DMS114 treated with DMSO at 0.1 percent for 48 hours (cell line): ENCODE measurements around the gene KLHDC3.
A peak's percentile ranks its signal among the peaks of the same experiment; 100 is the strongest.
"Not testable (repeated sequence)": the region's sequence is repeated elsewhere in the genome, so short reads cannot be mapped to it uniquely, and the experiment has no call there.

Experiments used
- DNase-seq: peaks from one replicate; lab custom pipeline; 2025; ENCODE audit not compliant: unreplicated experiment; lab: John Stamatoyannopoulos, UW

KLHDC3 gene

DNA sequence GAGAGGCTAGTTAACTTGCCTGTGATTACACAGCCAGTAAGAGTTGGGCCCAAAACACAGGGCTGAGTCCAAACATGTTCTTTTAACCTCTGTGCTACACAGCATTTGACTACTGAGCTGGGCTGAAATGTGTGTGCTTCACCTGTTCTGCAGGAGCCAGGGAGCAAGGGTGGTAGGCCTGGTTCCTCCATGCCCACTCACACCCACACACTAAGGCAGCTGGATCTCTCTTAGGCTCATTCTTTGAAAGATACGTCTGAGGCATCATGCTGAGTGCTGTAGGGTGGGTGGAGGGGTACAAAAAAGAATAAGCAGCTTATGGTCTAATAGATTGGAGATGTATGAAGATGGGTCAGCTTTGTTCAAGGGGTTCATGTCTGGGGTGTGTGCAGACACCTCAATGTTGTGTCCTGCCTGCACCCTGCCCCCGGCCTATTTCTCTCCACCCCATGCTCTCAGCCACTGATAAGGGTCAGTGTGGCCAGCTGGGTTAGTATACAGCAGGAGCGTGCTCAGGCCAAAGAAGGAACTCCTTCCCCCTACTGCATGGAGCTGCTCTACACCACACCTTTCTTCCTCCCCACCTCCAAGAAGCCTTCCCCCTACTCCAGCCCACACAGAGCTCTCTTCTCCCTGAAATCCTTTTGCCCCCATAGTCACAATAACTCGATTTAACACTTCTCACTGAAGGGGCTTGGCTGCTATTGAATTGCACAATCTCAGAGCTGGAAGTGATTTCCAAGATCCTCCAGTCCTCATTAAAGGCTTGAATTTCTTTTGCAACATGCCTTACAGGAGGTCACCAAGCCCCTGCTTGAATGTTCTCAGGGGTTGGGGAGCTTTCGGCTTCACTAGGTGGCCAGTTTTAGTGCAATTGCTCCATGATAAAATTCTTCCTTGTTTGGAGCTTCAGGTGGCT lies 26.3 kb upstream of the KLHDC3 start:
- no peak for DNase-seq

DNA sequence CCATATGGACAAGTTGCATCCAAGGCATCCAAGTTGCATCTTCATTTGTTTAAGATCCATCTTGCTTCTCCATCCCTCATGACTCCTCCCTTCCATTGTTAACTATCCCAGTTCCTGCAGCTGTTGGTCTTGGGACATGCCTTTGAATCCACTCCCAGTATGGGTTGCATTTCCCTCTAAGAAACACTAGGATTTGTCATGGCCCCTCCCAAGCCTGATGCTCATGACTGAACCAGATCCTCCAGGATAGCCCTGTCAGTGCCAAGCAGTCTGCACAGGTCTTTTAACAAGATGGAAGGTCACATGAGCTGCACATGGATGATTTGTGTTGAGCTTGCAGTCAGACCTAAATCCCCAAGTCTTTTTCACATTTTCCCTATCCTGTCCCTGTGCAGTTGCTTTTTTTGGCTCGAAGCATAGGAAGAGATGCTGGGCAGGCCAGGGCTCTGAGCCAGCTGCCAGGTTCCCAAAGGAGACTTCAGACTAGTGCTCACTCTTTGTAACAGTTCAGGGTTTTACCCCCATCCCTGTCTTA lies 25.5 kb upstream of the KLHDC3 start:
- no peak for DNase-seq

DNA sequence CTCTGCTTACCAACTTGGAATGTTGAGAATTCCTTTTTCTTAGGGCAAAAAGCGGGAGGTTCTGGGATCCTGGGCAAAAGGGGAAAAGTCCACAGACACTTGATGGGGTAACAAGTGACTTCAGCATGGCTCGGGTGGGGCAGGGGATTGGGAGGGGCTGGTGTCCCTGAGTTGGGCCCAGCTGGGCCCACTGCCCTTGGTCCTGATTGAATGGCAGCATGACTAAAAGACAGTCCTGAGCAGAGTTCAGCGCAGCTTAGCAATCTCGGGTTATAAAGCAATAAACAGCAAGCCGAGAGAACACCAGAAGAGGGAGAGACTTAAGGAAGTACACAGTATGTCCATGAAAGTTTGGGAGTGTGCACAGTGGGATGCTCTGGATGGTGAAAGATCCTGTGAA lies 24.1 kb upstream of the KLHDC3 start:
- DNase-seq, result no peak

DNA sequence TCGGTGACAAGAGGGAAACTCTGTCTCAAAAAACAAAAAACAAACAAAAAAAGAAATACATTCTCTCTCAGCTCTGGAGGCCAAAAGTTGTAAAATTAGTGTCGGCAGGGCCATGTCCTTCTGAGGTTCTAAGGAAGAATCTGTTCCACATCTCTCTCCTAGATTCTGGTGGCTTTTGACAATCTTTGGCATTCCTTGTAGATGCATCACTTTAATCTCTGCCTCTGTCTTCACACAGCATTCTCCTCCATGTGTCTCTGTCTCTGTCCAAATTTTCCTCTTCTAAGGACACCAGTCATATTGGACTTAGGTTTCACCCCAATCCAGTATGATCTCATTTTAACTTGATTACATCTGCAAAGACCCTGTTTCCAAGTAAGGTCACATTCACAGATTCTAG lies 20.6 kb upstream of the KLHDC3 start:
- DNase-seq, result no peak

DNA sequence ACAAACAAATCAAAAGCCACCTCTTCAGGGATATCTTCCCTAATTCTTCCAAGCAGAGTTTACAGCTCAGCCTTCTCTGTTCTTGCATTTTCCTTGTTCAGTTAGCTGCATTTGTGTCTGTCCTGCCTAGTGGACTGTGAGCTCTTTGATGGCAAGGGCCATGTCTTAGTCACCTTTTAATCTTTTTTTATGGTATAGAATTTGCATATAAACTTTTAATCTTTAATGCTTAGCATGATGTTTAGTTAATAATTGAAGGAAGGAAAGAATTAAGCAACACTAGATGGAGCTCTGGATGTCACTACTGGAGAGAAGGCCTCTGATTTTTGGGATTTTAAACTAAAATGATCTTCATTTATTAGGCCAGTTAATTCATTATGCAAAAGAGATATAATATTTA lies 17.5 kb upstream of the KLHDC3 start:
- no peak for DNase-seq

DNA sequence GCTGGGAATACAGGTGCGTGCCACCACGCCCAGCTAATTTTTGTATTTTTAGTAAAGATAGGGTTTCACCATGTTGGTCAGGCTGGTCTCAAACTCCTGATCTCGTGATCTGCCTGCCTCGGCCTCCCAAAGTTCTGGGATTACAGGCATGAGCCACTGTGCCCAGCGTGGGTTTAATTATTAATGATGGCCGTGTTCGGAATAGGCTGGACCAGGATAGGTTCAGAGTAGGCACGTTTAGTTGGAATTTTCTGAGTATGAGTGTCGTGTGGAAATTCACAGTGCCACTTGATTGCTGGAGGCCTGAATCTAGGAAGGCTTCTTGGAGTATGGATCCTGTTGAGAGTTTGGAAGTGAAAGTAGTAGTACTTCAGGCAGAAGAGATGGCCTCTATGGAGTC lies 15.8 kb upstream of the KLHDC3 start:
- not testable (repeated sequence) for DNase-seq

DNA sequence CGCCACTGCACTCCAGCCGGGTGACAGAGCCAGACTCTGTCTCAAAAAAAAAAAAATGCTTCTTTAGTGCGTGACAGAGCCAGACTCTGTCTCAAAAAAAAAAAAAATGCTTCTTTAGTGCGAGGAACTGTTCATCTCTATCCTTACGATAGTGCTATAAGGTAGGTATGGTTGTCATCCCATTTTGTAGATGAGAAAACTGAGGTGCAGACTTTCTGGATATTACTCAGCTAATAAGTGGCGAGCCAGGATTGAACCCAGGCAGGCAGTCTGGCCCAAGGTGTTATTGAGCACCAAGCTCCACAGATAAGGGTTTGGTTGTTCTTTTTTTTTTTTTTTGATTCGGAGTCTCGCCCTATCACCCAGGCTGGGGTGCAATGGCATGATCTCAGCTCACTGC lies 12.2 kb upstream of the KLHDC3 start:
- DNase-seq, result no peak

DNA sequence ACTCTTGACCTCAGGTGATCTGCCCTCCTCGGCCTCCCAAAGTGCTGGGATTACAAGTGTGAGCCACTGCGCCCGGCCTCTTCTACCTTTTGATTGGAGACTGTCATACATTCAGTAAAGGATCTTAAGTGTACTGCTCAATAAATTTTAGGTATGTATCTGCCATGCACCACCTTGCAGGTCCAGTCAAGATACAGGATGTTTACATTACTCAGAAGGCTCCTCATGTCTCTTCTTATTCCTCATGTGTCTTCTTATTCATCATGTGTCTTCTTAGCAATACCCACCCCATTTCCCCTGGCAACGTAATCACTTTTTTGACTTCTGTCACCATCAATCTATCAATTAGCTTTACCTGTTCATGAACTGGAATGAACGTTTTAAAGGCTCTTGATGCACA lies 8.2 kb upstream of the KLHDC3 start:
- no peak for DNase-seq

DNA sequence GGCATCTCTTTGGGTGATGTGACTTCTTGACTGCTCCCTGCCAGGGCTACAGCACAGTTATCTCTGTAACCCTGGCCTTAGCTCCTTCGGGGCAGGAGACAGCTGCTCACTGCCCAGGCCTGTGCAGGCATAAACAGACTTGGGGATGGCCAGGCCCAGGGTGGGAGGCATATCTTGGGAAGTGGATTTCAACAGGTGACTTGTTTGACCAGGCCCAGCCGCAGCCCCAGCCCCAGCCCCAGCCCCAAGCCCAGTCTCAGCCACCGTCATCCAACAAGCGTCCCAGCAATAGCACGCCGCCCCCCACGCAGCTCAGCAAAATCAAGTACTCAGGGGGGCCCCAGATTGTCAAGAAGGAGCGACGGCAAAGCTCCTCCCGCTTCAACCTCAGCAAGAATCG lies 7.8 kb upstream of the KLHDC3 start:
- no peak for DNase-seq

DNA sequence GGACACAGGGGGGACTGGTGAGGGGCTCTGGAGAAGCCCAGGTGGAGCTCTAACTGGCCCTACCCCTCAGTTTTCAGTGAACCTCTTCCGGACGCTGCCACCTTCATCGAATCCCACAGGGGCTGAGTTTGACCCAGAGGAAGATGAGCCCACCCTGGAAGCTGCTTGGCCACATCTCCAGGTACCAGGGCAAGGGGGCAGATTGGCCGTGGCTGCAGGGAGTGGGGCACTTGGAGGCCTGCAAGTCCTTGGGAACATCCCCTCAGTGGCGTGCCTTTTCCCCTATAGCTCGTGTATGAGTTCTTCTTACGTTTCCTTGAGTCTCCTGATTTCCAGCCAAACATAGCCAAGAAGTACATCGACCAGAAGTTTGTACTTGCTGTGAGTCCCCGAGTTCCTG lies 6.9 kb upstream of the KLHDC3 start:
- DNase-seq, result no peak

DNA sequence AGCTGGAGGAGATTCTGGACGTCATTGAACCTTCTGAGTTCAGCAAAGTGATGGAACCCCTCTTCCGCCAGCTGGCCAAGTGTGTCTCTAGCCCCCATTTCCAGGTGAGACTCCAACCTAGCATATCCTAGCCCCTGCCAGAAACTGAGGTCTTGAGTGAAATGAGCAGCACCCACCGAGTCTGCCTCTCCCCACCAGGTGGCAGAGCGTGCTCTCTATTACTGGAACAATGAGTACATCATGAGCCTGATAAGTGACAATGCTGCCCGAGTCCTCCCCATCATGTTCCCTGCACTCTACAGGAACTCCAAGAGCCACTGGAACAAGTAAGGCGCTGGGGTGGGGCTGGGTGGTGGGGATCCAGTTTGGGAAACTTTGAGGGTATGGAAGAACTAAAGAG lies 4.9 kb upstream of the KLHDC3 start:
- peak; percentile 56 for DNase-seq

DNA sequence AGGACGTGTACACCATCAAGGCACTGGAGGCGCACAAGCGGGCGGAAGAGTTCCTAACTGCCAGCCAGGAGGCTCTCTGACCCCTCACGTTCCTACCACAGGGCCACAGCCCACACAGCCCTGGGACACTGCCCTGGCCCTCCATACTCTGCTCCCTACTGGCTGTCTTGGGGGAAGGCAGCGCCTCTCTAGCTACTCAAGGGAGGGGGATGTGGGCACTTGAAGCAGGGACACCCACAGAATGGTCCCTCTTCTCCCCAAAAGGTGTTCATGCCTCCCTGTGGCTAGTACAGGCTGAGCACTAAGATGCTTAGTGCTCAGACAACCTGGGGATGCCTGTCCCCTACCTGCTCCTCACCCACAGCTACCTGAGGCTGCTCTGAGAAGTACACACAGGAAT lies 2.8 kb upstream of the KLHDC3 start:
- DNase-seq, result no peak

DNA sequence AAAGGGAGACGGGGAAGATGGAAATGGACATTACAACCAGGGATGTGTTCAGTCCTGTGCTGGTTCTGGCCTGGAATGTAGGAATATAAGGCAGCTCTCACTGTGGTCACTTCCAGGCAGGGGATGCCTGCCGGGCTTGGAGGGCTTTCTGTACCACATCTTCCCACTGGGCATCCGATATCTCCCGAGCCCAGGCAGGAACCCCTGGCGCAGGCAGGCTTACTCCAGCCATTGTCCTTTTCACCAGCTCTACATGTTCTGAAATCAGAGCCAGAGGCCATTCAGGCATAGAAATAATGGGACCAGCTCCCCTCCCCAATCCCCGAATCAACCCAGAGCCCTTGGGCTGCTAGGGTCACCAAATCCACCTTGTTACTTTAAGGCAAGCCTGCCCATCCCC lies 1.7 kb upstream of the KLHDC3 start:
- DNase-seq, result no peak

DNA sequence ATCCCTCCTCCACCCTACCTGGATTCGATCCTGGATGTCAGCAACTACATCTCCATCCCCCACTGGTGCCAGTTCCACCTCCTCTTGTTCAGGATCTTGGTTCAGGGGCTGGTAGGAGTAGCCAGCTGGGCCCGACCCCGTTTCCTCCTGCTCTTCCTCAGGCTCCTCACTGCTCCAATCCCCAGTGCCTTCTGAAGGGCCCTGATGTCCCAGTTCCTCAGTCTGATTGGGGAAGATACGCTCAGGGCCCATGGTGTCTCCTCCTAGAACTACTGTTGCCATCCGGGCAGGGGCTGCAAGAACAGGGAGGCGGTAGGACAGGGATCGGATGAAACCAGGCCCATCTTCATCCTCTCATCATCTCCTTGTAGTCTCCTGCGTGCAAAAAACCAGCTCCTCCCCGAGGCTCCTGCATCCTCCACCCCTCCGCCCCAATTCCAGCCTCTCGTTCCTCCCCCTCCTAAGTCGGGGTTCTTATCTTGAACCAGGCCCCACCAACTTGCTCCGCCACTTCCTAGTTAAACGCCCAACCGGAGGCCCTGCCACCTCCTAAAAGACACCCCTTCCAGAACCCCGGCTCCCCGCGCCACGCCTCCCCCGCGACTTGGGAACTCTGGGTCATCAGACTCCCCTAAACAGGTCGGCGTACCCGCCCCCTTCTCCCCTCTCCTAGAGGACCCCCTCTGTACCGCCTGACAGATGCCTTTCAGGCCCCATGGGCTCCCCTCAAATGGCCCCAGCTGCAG lies 779 bp upstream of the KLHDC3 start:
- no peak for DNase-seq

DNA sequence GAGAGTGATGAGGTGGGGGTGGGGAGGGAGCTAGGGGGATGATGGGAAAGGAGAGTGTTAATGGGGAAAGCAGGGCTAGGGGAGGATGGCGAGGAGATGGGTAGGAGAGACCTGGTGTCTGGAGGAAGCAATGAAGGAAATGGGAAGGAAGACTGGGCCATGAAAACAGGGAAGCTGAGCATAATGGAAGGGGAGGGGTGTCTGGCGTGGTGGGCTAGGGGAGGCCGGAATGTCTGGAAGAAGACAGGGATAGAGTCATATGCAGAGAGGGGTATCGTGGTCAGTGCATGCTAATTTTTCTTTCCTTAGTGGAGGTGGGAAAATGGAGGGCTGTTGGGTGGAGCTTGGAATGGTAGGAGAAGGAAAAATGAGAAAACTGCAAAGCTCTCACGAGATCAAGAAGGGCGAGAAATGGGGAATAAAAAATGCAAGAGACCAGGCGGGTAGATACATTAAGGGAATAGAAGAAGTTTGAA lies 423 bp downstream of the KLHDC3 start:
- DNase-seq, result no peak

DNA sequence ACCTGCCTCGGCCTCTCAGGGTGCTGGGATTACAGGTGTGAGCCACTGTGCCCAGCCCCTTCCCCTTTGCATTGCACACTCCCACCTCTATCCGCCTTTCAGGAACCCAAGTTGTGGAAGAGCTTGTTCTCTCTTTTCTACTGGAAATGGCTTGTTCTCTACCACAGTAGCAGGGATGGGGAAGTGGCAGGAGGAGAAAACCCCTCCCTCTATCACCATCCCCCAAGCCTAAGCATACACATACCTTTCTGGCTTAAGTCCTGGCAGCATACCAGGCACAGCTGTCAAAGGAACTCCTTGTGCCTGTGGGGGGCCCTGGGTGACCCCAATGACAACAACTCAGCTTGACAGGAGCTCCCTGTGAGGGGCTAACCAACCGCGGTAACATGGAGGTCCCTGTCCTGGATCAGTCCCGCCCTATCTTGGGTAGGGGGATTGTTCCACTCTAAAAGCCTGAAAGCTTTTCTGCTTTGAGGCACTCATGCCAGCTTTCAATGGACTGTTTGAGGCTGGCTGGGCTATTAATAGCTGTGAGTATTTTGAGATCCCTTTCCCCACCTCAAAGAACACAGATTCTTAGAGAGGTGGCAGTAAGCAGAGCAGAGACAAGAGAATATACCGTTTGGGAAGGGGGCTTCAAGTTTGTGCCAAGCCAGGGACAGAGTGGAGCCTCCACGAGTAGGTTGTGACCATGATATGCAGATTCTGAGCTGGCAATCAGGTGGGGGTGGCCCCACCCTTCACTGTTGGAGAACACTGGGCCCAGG lies 2.3 kb downstream of the KLHDC3 start:
- no peak for DNase-seq

DNA sequence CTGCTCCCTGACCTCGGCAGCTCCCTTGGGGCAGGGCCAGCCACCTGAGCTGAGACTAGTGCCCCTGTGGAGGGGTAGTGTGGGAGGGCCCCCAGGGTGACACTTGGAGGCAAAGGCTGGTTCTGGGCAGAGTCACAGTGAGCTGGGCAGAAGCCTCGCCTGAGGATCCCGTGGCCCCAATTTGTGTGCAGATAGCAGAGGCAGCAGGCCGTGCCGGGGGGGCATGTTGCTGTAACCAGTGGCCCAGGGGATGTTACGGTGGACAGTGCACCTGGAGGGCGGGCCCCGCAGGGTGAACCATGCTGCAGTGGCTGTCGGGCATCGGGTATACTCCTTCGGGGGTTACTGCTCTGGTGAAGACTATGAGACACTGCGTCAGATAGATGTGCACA lies 2.9 kb downstream of the KLHDC3 start:
- no peak for DNase-seq

DNA sequence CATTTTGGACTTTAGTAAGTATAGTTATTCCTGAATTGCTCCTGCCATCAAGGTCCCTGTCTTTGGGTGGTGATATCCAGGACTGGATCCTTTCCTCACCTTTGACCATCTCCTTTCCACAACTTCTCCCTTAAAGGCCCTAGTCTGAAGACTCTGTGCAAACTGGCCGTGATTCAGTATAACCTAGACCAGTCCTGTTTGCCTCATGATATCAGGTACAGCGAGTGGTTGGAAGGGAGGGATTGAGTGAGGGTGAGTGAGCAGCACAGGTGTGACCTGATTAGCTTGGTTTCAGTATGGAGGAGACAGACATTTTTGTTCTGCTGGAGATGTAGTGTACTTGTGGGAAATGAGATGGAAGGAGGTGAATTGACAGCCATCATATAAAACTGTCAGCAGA lies 5.1 kb downstream of the KLHDC3 start:
- DNase-seq, result no peak

DNA sequence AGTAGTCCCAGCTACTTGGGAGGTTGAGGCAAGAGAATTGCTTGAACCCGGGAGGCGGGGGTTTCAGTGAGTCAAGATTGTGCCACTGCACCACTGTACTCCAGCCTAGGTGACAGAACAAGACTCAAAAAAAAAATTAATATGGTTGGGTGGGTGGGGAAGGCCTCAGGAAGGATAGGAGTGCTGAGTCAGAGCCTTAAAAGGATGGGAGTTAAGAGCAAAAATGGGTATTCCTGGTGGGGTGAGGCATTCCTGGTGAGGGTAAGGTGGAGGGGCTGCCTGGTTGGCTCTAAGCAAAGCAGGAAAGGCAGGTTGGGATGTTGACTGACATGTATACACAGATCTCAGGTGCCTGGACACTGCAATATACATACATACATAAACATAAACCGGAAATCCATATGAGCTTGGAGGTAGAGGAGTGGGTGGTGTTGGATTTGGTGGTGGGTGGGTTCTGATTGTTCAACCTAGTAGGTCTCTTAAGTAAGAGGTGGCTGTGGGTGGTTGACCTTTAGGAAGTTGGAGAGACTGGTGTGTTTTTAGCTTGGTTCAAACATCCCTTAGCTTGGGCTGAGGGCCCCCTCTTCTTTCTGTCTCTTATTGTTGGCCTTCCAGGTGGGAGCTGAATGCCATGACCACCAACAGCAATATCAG lies 6.1 kb downstream of the KLHDC3 start:
- no peak for DNase-seq

DNA sequence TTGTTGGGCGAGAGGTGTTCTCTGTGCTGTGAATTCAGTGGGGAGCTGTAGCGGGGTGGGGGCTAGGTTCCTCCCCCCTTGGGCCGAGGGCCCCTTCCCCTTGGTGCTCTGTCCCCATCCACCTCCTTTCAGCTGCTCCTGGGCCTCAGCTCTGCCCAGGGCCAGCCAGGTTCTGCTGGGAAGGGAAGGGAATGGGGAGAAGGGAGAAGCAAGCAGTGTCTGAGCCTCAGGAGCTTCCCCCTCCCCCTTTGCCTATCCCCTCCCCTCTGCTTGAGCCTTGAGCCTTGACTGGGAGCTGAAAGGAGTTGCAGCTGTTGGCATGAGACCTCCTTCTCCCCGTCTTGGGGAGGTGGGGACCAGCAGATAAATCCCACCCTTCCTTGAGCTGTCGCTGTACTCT lies 6.8 kb downstream of the KLHDC3 start:
- DNase-seq, result peak; percentile 49
